GM23248 (cell line): Measurements from ENCODE around the gene FERMT2. TPM values are rescaled to one million over a fixed set of nuclear protein-coding genes. Genes with fewer than 3 reads are reported as not detected.
A peak's percentile ranks its signal among the peaks of the same experiment; 100 is the strongest.
"Not testable (repeated sequence)": the region's sequence is repeated elsewhere in the genome, so short reads cannot be mapped to it uniquely, and the experiment has no call there.

Source experiments
- DNase-seq: peaks from one replicate; pipeline ENCODE4 v3.0.0-alpha.2; 2015
- H2AFZ ChIP-seq: fragments of 200-600 bp; sonication (generic); 2 replicates; pipeline ENCODE4 v1.6.1; 2016; ENCODE audit warnings: antibody characterized with exemption
- H3F3A ChIP-seq: fragments of 200-600 bp; sonication (generic); 2 replicates; pipeline ENCODE4 v1.6.1; 2016; ENCODE audit warnings: mild to moderate bottlenecking, antibody characterized with exemption, mixed run types; ENCODE audit not compliant: insufficient read depth
- H3K27ac ChIP-seq: fragments of 200-600 bp; sonication (generic); 2 replicates; pipeline ENCODE4 v1.5.1; 2016; ENCODE audit warnings: mild to moderate bottlenecking
- H3K27me3 ChIP-seq: fragments of 200-600 bp; sonication (generic); replicated peaks from 2 replicates; pipeline ENCODE4 v1.6.1; 2016; ENCODE audit warnings: mild to moderate bottlenecking; ENCODE audit not compliant: insufficient read depth
- H3K36me3 ChIP-seq: fragments of 200-600 bp; sonication (generic); 2 replicates; pipeline ENCODE4 v1.6.1; 2016; ENCODE audit warnings: low read depth, mild to moderate bottlenecking
- H3K4me1 ChIP-seq: fragments of 200-600 bp; sonication (generic); 2 replicates; pipeline ENCODE4 v1.6.1; 2016; ENCODE audit warnings: mild to moderate bottlenecking; ENCODE audit not compliant: insufficient read depth
- H3K4me2 ChIP-seq: fragments of 200-600 bp; sonication (generic); one replicate; pipeline ENCODE4 v1.6.1; 2016; ENCODE audit warnings: mild to moderate bottlenecking; ENCODE audit not compliant: unreplicated experiment
- H3K4me3 ChIP-seq: fragments of 200-600 bp; sonication (generic); 2 replicates; pipeline ENCODE4 v1.5.1; 2016; ENCODE audit warnings: mild to moderate bottlenecking
- H3K79me2 ChIP-seq: fragments of 200-600 bp; sonication (generic); 2 replicates; pipeline ENCODE4 v1.6.1; 2016; ENCODE audit warnings: mild to moderate bottlenecking; ENCODE audit not compliant: insufficient read depth
- H3K9ac ChIP-seq: fragments of 200-600 bp; sonication (generic); 2 replicates; pipeline ENCODE4 v1.6.1; 2016; ENCODE audit warnings: mild to moderate bottlenecking
- H3K9me2 ChIP-seq: fragments of 200-600 bp; sonication (generic); 2 replicates; pipeline ENCODE4 v1.6.1; 2016; ENCODE audit warnings: mixed run types, mild to moderate bottlenecking, moderate library complexity; ENCODE audit not compliant: insufficient read depth
- H3K9me3 ChIP-seq: fragments of 200-600 bp; sonication (generic); one replicate; pipeline ENCODE4 v1.6.1; 2017; ENCODE audit warnings: low read depth
- H4K20me1 ChIP-seq: fragments of 200-600 bp; sonication (generic); 2 replicates; pipeline ENCODE4 v1.6.0; 2016; ENCODE audit not compliant: insufficient read depth
- EZH2 ChIP-seq: fragments of 200-600 bp; sonication (generic); IDR thresholded peaks from 2 replicates; pipeline ENCODE4 v1.6.1; 2018; ENCODE audit warnings: antibody characterized with exemption, mild to moderate bottlenecking; ENCODE audit not compliant: insufficient read depth, poor library complexity, severe bottlenecking
- EZH2phosphoT487 ChIP-seq: fragments of 200-600 bp; sonication (generic); IDR thresholded peaks from 2 replicates; pipeline ENCODE4 v1.6.1; 2018; ENCODE audit warnings: antibody characterized with exemption, moderate library complexity, mild to moderate bottlenecking, low read depth; ENCODE audit not compliant: insufficient read depth
- WGBS, 2 experiments: methylation state at CpG; one replicate each; pipeline ENCODE4 v1.1.6; 2015 to 2017; ENCODE audit warnings: low lambda C conversion rate in 2 of 2, low coverage in 1 of 2; ENCODE audit errors: missing lambda C conversion rate in 2 of 2; 5-methylcytosine and 5-hydroxymethylcytosine counted together
- in situ Hi-C: fragments of 300-500 bp; cut with MboI; formaldehyde crosslinking; loops from 2 replicates; pipeline ENCODE4 v1.15.0; 2020
- polyA plus RNA-seq: library from polyadenylated mRNA; unstranded; fragments of >200 nt; fragmentation: Nextera tagmentation; extraction: Ambion mirVana; gene quantifications from 2 replicates; pipeline ENCODE4 v1.2.1, GENCODE V29; 2016
- total RNA-seq: library from RNA; depleted of rRNA; stranded (reverse); fragments of >200 nt; shearing (Covaris generic); gene quantifications from 2 replicates; pipeline ENCODE4 v1.2.3, GENCODE V29; 2014

The FERMT2 gene
- total and polyA plus RNA-seq, 2 experiments from 2014 or later, result 124 to 217 TPM

DNA sequence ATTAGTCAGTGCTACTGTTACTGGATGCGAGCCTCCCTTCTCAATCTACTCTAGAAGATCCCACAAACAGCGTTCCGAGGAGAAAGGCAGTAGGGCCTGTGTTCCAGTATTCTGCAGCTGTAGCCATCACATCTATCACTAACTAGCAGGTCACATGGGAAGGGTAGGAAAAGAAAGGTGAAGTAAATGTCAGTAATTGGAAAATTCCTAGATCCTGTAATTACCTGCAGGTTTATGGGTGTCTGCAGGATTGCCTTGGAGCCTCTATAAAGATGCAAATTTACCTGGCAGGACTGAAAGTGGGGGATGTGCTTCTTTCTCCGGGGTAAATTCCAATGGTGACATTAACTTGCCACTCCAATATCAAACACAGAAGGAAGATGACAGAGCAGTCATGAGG, 77.8 kb downstream of the FERMT2 start:
- Histone ChIP-seq H3K27ac (peak overlapping the region; percentile 71), H3K9me2 (no peaks in the 10 kb centered on the region), H3K9me3 (no peaks in the 10 kb centered on the region), H2AFZ (no peak overlapping the region), H3K79me2 (peaks cover 79% of the 10 kb centered on the region), H3K27me3 (no peaks in the 10 kb centered on the region), H3K36me3 (peaks cover 80% of the 10 kb centered on the region), H3K4me1 (peaks cover 61% of the 10 kb centered on the region), H3K4me3 (0 out of 2 replicates have a peak overlapping the region, but pooled peaks have one; percentile 18), H3K4me2 (peak overlapping the region; percentile 53), H3K9ac (no peak overlapping the region), H4K20me1 (no peaks in the 10 kb centered on the region), H3F3A (peaks cover 87% of the 10 kb centered on the region)
- DNase-seq, result no peak
- in situ Hi-C loops, result no loop called here
- WGBS, 2 experiments, result 95 to 100% methylated on average over 4 of the region's 4 CpGs
- no peak for TF ChIP-seq EZH2phosphoT487
- no peak for TF ChIP-seq EZH2

DNA sequence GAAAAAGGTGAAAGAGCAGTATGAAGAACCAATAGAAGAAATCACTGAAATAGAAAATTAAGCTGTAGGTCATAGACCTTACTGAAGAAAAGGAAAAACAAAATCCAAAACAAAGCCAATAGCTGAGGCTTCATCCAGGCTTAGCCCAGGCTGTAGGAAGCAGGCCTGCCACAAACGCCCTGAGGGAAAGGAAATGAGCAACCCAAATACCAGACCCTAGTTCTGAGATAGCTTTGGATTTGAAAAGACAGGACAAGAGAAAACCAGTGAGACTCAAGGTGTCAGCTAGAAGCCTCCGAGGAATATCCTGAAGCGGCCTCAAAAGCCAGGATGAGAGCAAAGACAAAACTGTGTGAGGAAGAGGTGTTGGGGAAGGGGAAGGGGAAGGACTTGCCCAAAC, 79.2 kb downstream of the FERMT2 start:
- DNase-seq, result peak; percentile 53
- Histone ChIP-seq H2AFZ (no peak overlapping the region), H3K4me2 (no peak overlapping the region), H3K27me3 (no peaks in the 10 kb centered on the region), H4K20me1 (no peaks in the 10 kb centered on the region), H3K9me3 (no peaks in the 10 kb centered on the region), H3K4me1 (peaks cover 52% of the 10 kb centered on the region), H3K4me3 (no peak overlapping the region), H3K9ac (no peak overlapping the region), H3K27ac (no peak overlapping the region; the same call in 1 of the 2 replicates), H3K79me2 (peaks cover 89% of the 10 kb centered on the region), H3F3A (peaks cover 85% of the 10 kb centered on the region), H3K9me2 (no peaks in the 10 kb centered on the region), H3K36me3 (peaks cover 86% of the 10 kb centered on the region)
- in situ Hi-C loops, result no loop called here
- TF ChIP-seq EZH2 (no peak), EZH2phosphoT487 (no peak)
- WGBS, 2 experiments, result 85 to 94% methylated on average over 3 of the region's 3 CpGs

DNA sequence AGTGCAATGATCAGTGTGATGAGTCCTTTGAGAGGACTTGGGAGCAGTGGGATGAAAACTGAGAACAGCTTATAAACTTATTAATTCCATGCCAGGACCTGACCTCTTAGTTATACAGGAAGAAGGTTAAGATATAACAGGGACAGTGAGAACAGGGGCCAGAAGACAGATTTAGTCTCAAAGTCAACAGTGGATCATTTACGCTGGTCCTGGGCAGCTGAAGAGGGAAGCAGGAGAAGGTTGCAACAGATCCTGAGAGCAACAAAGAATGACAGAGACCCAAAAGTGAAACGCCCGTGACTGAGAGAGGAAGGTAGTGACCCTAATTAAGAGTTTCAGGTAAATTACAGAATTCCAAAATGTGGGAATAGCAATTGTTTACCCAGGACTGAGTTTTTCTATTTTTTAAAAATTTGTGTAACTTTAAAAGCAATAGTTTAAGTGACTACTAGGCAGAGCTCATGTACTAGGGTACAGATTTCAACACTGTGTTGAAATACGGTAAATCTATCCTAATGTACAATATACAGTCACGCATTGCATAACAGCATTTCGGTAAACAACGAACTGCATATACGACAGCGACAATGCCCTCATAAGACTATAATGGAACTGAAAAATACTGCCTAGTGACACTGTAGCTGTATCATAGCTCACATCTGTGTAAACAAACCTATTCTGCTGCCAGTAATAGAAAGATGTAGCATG, 81.8 kb downstream of the FERMT2 start:
- no peak overlapping the region for H3K9ac ChIP-seq
- no peak overlapping the region for H2AFZ ChIP-seq
- H3K36me3 ChIP-seq, result peaks cover 87% of the 10 kb centered on the region
- peaks cover 93% of the 10 kb centered on the region for H3K79me2 ChIP-seq
- H3K4me1 ChIP-seq, result peaks cover 33% of the 10 kb centered on the region
- no peaks in the 10 kb centered on the region for H3K27me3 ChIP-seq
- H4K20me1 ChIP-seq, result no peaks in the 10 kb centered on the region
- H3K4me3 ChIP-seq, result no peak overlapping the region
- H3K4me2 ChIP-seq, result no peak overlapping the region
- no peak for DNase-seq
- H3K9me2 ChIP-seq, result no peaks in the 10 kb centered on the region
- WGBS, 2 experiments, result 95 to 96% methylated on average over 9 of the region's 9 CpGs
- TF ChIP-seq EZH2phosphoT487 (no peak), EZH2 (no peak)
- H3K27ac ChIP-seq, result no peak overlapping the region
- in situ Hi-C loops, result no loop called here
- H3F3A ChIP-seq, result peaks cover 85% of the 10 kb centered on the region
- H3K9me3 ChIP-seq, result no peaks in the 10 kb centered on the region

DNA sequence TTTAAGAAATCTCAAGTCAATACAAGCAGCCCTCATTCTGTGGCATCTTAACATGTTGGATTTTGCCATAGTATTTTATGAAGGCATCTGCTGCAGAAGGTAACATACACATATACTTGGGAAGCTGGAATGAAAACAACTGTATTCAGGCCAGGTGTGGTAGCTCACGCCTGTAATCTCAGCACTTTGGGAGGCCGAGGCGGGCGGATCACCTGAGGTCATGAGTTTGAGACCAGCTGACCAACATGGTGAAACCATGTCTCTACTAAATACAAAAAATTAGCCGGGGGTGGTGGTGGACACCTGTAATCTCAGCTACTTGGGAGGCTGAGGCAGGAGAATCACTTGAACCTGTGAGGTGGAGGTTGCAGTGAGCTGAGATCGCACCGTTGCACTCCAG, 86.0 kb downstream of the FERMT2 start:
- H3K4me2 ChIP-seq, in situ Hi-C loops, H3K9ac ChIP-seq, H3K9me2 ChIP-seq, H3K4me3 ChIP-seq, H3K27me3 ChIP-seq, H3K27ac ChIP-seq, H3K9me3 ChIP-seq, H2AFZ ChIP-seq, DNase-seq, H4K20me1 ChIP-seq: not testable (repeated sequence)
- peaks cover 88% of the 10 kb centered on the region for H3K79me2 ChIP-seq
- 98% methylated on average over 7 of the region's 7 CpGs for WGBS, 2 experiments
- peaks cover 87% of the 10 kb centered on the region for H3F3A ChIP-seq
- peaks cover 28% of the 10 kb centered on the region for H3K4me1 ChIP-seq
- H3K36me3 ChIP-seq, result peaks cover 76% of the 10 kb centered on the region

DNA sequence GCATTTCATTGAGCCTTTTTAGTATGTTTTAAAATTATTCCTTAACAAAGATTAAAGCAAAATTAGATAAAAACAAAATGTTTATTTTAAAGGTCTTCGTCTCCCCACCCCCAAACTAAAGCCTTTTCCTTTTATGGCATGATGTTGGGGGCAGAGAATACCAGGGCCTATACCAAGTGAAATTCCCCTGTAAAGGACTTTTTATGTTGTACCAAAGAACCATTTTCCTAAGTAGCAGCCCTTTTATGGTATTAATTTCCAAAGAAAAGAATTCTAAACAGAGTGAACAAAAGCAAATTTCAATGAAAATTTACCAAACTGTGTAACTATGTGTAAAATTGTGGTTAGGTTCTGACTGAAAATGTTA, 87.5 kb downstream of the FERMT2 start:
- 19 to 29% methylated on average over 1 of the region's 1 CpG for WGBS, 2 experiments
- Histone ChIP-seq H3K79me2 (peaks cover 86% of the 10 kb centered on the region), H3K4me1 (peaks cover 28% of the 10 kb centered on the region), H3K36me3 (peaks cover 75% of the 10 kb centered on the region), H3K4me3 (peak overlapping the region; percentile 55), H3K9me2 (no peaks in the 10 kb centered on the region), H3F3A (peaks cover 87% of the 10 kb centered on the region), H3K4me2 (peak overlapping the region; percentile 82), H2AFZ (0 out of 2 replicates have a peak overlapping the region, but pooled peaks have one; percentile 0), H3K27me3 (no peaks in the 10 kb centered on the region), H3K9ac (peak overlapping the region; percentile 56), H3K27ac (peak overlapping the region; percentile 80), H3K9me3 (no peaks in the 10 kb centered on the region), H4K20me1 (no peaks in the 10 kb centered on the region)
- no peak for TF ChIP-seq EZH2phosphoT487
- TF ChIP-seq EZH2, result no peak
- DNase-seq, result peak; percentile 29
- in situ Hi-C loops, result no loop called here
